ENCODE measurements around the gene GZMB. TPM values are rescaled to one million over a fixed set of nuclear protein-coding genes. Genes with fewer than 3 reads are reported as not detected.
"Not testable (repeated sequence)": the region's sequence is repeated elsewhere in the genome, so short reads cannot be mapped to it uniquely, and the experiment has no call there.

The GZMB gene
- polyA plus RNA-seq, 3 donors: 0.29 to 2.0 (median 1.8) TPM

GRCh38 chr14:24591004-24591403 is 43.0 kb downstream of the GZMB start:
- WGBS, 3 donors: 72 to 78% (median 73%) methylated on average over 2 of the region's 2 CpGs
- not testable (repeated sequence) for H3K27ac ChIP-seq (ENCODE audit: low read depth, low read length)

- not testable (repeated sequence) for H3K27ac ChIP-seq (ENCODE audit: low read depth, low read length)
- 51 to 74% (median 74%) methylated on average over 2 of the region's 3 CpGs for WGBS, 3 donors
These were observed 49.6 kb downstream of the GZMB start for GRCh38 chr14:24584402-24584801.

Other genes starting within 250 kb of the GZMB start
- gene NYNRIN, start 235.2 kb downstream of the GZMB start, polyA plus RNA-seq: 1 to 10 TPM; 2.7 to 7.6 (median 3.8) TPM
- gene CBLN3, start 204.5 kb downstream of the GZMB start, polyA plus RNA-seq: 1 to 10 TPM in 2 of 3 donors, under 1 TPM in 1; 0.89 to 4.3 (median 3.0) TPM
- gene KHNYN, start 204.2 kb downstream of the GZMB start, polyA plus RNA-seq: 10 to 100 TPM; 17.9 to 29.2 (median 24.5) TPM
- 10 to 100 TPM; 41.0 to 59.4 (median 48.7) TPM for gene SDR39U1, start 191.4 kb downstream of the GZMB start, polyA plus RNA-seq
- 1 to 10 TPM in 1 of 3 donors, under 1 TPM in 2; 0.13 to 2.1 (median 0.90) TPM for gene CMA1, start 125.9 kb downstream of the GZMB start, polyA plus RNA-seq
- gene CTSG, start 57.9 kb downstream of the GZMB start, polyA plus RNA-seq: 1 to 10 TPM in 2 of 3 donors, under 1 TPM in 1; 0.26 to 3.3 (median 2.1) TPM
- gene GZMH, start 24.5 kb downstream of the GZMB start, polyA plus RNA-seq: 1 to 10 TPM in 1 of 3 donors, under 1 TPM in 1, not detected in 1; 0.13 to 1.1 TPM

Measured in adipose tissue (tissue), 3 donors.